H9 (cell line): ENCODE measurements around the gene ATG5. TPM values are rescaled to one million over a fixed set of nuclear protein-coding genes. Genes with fewer than 3 reads are reported as not detected.

Source experiments
- DNase-seq: peaks from one replicate; pipeline ENCODE4 v3.0.0-alpha.2; 2017
- H2AFZ ChIP-seq: one replicate; pipeline ENCODE4 v1.6.1; 2013; ENCODE audit warnings: mild to moderate bottlenecking, low read length, control low read depth, moderate library complexity
- H2AK5ac ChIP-seq: 2 replicates; pipeline ENCODE4 v1.6.1; 2013; ENCODE audit warnings: low read length, control low read depth, mixed read lengths; ENCODE audit not compliant: insufficient read length
- H2BK120ac ChIP-seq: one replicate; pipeline ENCODE4 v1.6.1; 2013; ENCODE audit warnings: low read depth, mild to moderate bottlenecking, low read length, control low read depth, inconsistent platforms; ENCODE audit not compliant: poor library complexity, severe bottlenecking
- H2BK12ac ChIP-seq: 2 replicates; pipeline ENCODE4 v1.6.1; 2013; ENCODE audit warnings: low read length, control low read depth, mixed read lengths, low read depth; ENCODE audit not compliant: insufficient read length
- H2BK15ac ChIP-seq: 2 replicates; pipeline ENCODE4 v1.6.1; 2013; ENCODE audit warnings: low read depth, low read length, control low read depth
- H2BK20ac ChIP-seq: one replicate; pipeline ENCODE4 v1.6.1; 2013; ENCODE audit warnings: low read depth, mild to moderate bottlenecking, low read length, control low read depth, inconsistent platforms; ENCODE audit not compliant: poor library complexity, severe bottlenecking
- H2BK5ac ChIP-seq: 2 replicates; pipeline ENCODE4 v1.6.1; 2013; ENCODE audit warnings: low read length, control low read depth, mixed read lengths; ENCODE audit not compliant: insufficient read length
- H3K14ac ChIP-seq: 2 replicates; pipeline ENCODE4 v1.6.1; 2013; ENCODE audit warnings: low read length, control low read depth; ENCODE audit not compliant: insufficient read depth
- H3K18ac ChIP-seq: 2 replicates; pipeline ENCODE4 v1.6.1; 2013; ENCODE audit warnings: low read depth, mild to moderate bottlenecking, mixed read lengths, low read length, control low read depth; ENCODE audit not compliant: insufficient read length
- H3K23ac ChIP-seq: 2 replicates; pipeline ENCODE4 v1.6.1; 2013; ENCODE audit warnings: low read length, control low read depth, mixed read lengths, low read depth; ENCODE audit not compliant: insufficient read length
- H3K23me2 ChIP-seq: 2 replicates; pipeline ENCODE4 v1.6.1; 2013; ENCODE audit warnings: low read depth, mild to moderate bottlenecking, mixed read lengths, low read length, control low read depth; ENCODE audit not compliant: insufficient read length, poor library complexity, severe bottlenecking
- H3K27ac ChIP-seq: 2 replicates; pipeline ENCODE4 v1.5.1; 2013; ENCODE audit warnings: low read length, control low read depth, mixed read lengths, low read depth; ENCODE audit not compliant: insufficient read length
- H3K27me3 ChIP-seq: 2 replicates; pipeline ENCODE4 v1.6.1; 2013; ENCODE audit warnings: low read length, control low read depth, inconsistent platforms; ENCODE audit not compliant: insufficient read depth
- H3K4ac ChIP-seq: 2 replicates; pipeline ENCODE4 v1.6.1; 2013; ENCODE audit warnings: low read depth, mild to moderate bottlenecking, control low read depth, inconsistent platforms, low read length, moderate library complexity
- H3K4me1 ChIP-seq: 2 replicates; pipeline ENCODE4 v1.6.1; 2013; ENCODE audit warnings: low read length, control low read depth, inconsistent platforms; ENCODE audit not compliant: insufficient read depth
- H3K4me2 ChIP-seq: 2 replicates; pipeline ENCODE4 v1.6.1; 2013; ENCODE audit warnings: low read length, control low read depth, mixed read lengths; ENCODE audit not compliant: insufficient read length, insufficient read depth
- H3K56ac ChIP-seq: 2 replicates; pipeline ENCODE4 v1.6.1; 2013; ENCODE audit warnings: low read depth, mild to moderate bottlenecking, mixed read lengths, low read length, control low read depth; ENCODE audit not compliant: insufficient read length
- H3K79me1 ChIP-seq: 2 replicates; pipeline ENCODE4 v1.6.1; 2013; ENCODE audit warnings: low read depth, mild to moderate bottlenecking, moderate library complexity, low read length, control low read depth, inconsistent platforms; ENCODE audit not compliant: insufficient read depth, poor library complexity, severe bottlenecking
- H3K79me2 ChIP-seq: 2 replicates; pipeline ENCODE4 v1.6.1; 2013; ENCODE audit warnings: low read length, control low read depth, inconsistent platforms; ENCODE audit not compliant: insufficient read depth
- H3K9ac ChIP-seq: 2 replicates; pipeline ENCODE4 v1.6.1; 2013; ENCODE audit warnings: low read length, control low read depth, mixed read lengths; ENCODE audit not compliant: insufficient read length; ENCODE audit errors: extremely low read depth
- H3K9me3 ChIP-seq: one replicate; pipeline ENCODE4 v1.6.1; 2013; ENCODE audit warnings: low read depth, low read length, inconsistent platforms; ENCODE audit not compliant: control insufficient read depth
- H3T11ph ChIP-seq: one replicate; pipeline ENCODE4 v1.6.1; 2013; ENCODE audit warnings: mild to moderate bottlenecking, low read length, control low read depth, inconsistent platforms
- H4K20me1 ChIP-seq: one replicate; pipeline ENCODE4 v1.6.1; 2013; ENCODE audit not compliant: control insufficient read depth, insufficient read length, insufficient read depth
- H4K5ac ChIP-seq: 2 replicates; pipeline ENCODE4 v1.6.1; 2013; ENCODE audit warnings: low read depth, mild to moderate bottlenecking, mixed read lengths, low read length, control low read depth; ENCODE audit not compliant: insufficient read length
- H4K8ac ChIP-seq: replicated peaks from 2 replicates; pipeline ENCODE4 v1.6.1; 2013; ENCODE audit warnings: low read length, control low read depth, mixed read lengths, low read depth; ENCODE audit not compliant: insufficient read length
- H4K91ac ChIP-seq: 2 replicates; pipeline ENCODE4 v1.6.1; 2013; ENCODE audit warnings: low read depth, mild to moderate bottlenecking, moderate library complexity, mixed read lengths, low read length, control low read depth; ENCODE audit not compliant: insufficient read length
- H3K27ac Mint-ChIP-seq, 3 experiments: 2 replicates in 2 of 3; 3 replicates in 1 of 3; pipeline ENCODE4 v1.8.0; 2020 to 2021; ENCODE audit warnings: mixed read lengths in 3 of 3, mild to moderate bottlenecking in 1 of 3, moderate library complexity in 1 of 3
- H3K27me3 Mint-ChIP-seq: 2 replicates; pipeline ENCODE4 v1.8.0; 2021; ENCODE audit warnings: low read depth, mild to moderate bottlenecking, moderate library complexity, mixed read lengths
- H3K36me3 Mint-ChIP-seq, 3 experiments: 2 replicates in 2 of 3; 3 replicates in 1 of 3; pipeline ENCODE4 v1.8.0; 2020 to 2021; ENCODE audit warnings: low read depth in 3 of 3, mixed read lengths in 3 of 3; ENCODE audit not compliant: insufficient read depth in 1 of 3
- H3K4me1 Mint-ChIP-seq, 2 experiments: 2 replicates each; pipeline ENCODE4 v1.8.0; 2020; ENCODE audit warnings: mixed read lengths in 2 of 2
- H3K4me3 Mint-ChIP-seq, 2 experiments: 2 replicates in 1 of 2; 3 replicates in 1 of 2; pipeline ENCODE4 v1.8.0; 2020 to 2021; ENCODE audit warnings: mild to moderate bottlenecking in 2 of 2, mixed read lengths in 2 of 2, moderate library complexity in 1 of 2
- H3K9me3 Mint-ChIP-seq, 2 experiments: 2 replicates in 1 of 2; 3 replicates in 1 of 2; pipeline ENCODE4 v1.8.0; 2020; ENCODE audit warnings: mild to moderate bottlenecking in 2 of 2, mixed read lengths in 2 of 2, moderate library complexity in 1 of 2
- WGBS: extraction: QIAGEN DNeasy Blood & Tissue Kit; methylation state at CpG from one replicate; pipeline ENCODE4 v1.1.7; 2013; ENCODE audit warnings: missing lambda C conversion rate, low lambda C conversion rate, mixed read lengths; ENCODE audit not compliant: insufficient read length; ENCODE audit errors: extremely low coverage; 5-methylcytosine and 5-hydroxymethylcytosine counted together
- total RNA-seq: library from RNA; stranded (reverse); gene quantifications from 2 replicates; pipeline ENCODE4 v1.2.1, GENCODE V29; 2021
- TF ChIP-seq, protein P1 (sequence below): fragments of 200-600 bp; sonication (generic); conservative IDR thresholded peaks from 3 replicates; pipeline ENCODE4 v1.8.0; 2021; ENCODE audit warnings: antibody characterized with exemption, mild to moderate bottlenecking

The ATG5 gene
- total RNA-seq, 1 experiment from 2014 or later = 36.7 TPM

DNA sequence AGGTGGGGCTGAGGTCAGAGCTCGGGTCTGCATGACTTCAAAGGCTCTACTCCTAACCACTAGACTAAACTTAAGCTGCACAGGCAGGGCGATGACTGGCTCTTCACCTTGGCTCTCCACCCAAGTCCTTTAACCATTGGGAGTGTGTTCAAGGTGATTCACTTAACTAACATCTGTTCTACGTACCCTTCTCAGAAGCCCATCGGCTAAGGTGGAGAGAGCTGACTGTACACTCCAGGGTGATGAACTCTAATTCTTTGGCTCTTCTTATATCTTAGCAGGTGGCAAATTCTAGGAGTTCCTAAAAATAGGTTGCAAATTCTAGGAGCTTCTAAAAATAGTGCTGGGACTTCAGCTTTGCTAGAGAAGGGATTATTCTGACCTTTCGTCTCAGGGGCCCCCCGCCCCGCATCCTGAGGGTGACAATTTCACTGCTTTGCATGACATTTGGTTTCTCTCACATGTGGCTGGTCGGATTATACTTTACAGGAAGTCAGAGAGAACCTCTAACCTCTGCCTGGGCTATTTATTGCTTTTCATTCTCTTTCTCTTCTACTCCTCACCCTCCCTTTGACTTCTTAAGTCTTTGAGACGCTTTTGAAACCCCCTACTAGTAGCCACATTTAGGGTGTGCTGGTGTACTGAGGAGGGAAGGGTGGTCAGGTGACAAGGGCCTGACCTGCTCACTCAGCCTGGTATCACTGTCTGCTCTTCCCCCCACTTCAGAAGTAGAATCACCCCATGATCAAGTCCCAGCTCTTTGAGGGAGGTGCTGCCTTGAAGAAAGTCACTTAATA lies 183.9 kb downstream of the ATG5 start:
- TF ChIP-seq, protein P1, sequence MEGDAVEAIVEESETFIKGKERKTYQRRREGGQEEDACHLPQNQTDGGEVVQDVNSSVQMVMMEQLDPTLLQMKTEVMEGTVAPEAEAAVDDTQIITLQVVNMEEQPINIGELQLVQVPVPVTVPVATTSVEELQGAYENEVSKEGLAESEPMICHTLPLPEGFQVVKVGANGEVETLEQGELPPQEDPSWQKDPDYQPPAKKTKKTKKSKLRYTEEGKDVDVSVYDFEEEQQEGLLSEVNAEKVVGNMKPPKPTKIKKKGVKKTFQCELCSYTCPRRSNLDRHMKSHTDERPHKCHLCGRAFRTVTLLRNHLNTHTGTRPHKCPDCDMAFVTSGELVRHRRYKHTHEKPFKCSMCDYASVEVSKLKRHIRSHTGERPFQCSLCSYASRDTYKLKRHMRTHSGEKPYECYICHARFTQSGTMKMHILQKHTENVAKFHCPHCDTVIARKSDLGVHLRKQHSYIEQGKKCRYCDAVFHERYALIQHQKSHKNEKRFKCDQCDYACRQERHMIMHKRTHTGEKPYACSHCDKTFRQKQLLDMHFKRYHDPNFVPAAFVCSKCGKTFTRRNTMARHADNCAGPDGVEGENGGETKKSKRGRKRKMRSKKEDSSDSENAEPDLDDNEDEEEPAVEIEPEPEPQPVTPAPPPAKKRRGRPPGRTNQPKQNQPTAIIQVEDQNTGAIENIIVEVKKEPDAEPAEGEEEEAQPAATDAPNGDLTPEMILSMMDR = no peak
- Histone ChIP-seq H2AFZ (no peak overlapping the region), H4K20me1 (no peaks in the 10 kb centered on the region), H4K8ac (no peak overlapping the region), H3K56ac (no peak overlapping the region), H2BK5ac (no peak overlapping the region), H4K91ac (no peak overlapping the region), H2AK5ac (no peak overlapping the region), H2BK20ac (no peak overlapping the region), H3T11ph (no peak overlapping the region), H4K5ac (no peak overlapping the region), H3K14ac (no peak overlapping the region), H3K4me2 (no peak overlapping the region), H3K79me1 (no peaks in the 10 kb centered on the region), H3K27ac (no peak overlapping the region), H3K27me3 (no peaks in the 10 kb centered on the region), H3K79me2 (no peaks in the 10 kb centered on the region), H3K18ac (no peak overlapping the region), H2BK12ac (no peak overlapping the region), H2BK120ac (no peak overlapping the region), H3K4ac (no peak overlapping the region), H3K9me3 (no peaks in the 10 kb centered on the region), H3K9ac (no peak overlapping the region), H3K23ac (no peak overlapping the region), H3K23me2 (no peaks in the 10 kb centered on the region), H3K4me1 (no peaks in the 10 kb centered on the region), H2BK15ac (0 out of 2 replicates have a peak overlapping the region, but pooled peaks have one; percentile 19)
- Mint-ChIP-seq H3K36me3 (no peaks in the 10 kb centered on the region), H3K4me1 (peaks cover 38 to 40% of the 10 kb centered on the region in 2 experiments), H3K27me3 (no peaks in the 10 kb centered on the region), H3K27ac (peak overlapping the region in 2 of 3 experiments; percentile 8 to 32; a peak in 1 of 7 replicates), H3K4me3 (no peak overlapping the region), H3K9me3 (no peaks in the 10 kb centered on the region)
- DNase-seq = no peak
- no CpG with 5 or more reads among the region's 9 CpGs for WGBS
